ENCODE data around the gene NCDN.
A peak's percentile ranks its signal among the peaks of the same experiment; 100 is the strongest.

NCDN gene

DNA sequence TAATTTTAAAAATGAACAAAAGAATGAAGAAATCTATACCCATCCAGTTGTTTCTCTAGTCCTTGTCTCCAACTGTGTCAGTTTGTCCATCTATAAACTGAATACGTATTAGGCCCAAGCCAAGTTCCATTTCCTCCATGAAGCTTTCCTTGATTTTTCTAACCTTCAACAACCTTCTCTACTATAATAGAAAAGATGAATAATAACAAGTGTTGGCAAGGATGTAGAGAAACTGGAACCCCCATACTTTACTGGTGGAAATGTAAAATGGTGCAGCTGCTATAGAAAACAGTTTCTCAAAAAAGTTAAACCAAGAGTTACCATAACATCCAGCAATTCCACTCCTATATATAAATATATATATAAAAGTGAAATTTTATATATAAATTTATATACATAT is 11.0 kb upstream of the NCDN start:
- in situ Hi-C loops (cut with HindIII; ENCODE audit: low sequenced_read_pairs) = no loop called here
- no peak for TF ChIP-seq CTCF (IDR thresholded peaks at IDR 0.05; ENCODE audit: low read depth, low read length)
- H3K4me3 ChIP-seq (ENCODE audit: low read depth, low read length) = no peak overlapping the region
- no peak for DNase-seq (ENCODE audit: low read depth, low spot score)

GRCh38 chr1:35553851-35554250 is 3.7 kb upstream of the NCDN start:
- no peak overlapping the region for H3K4me3 ChIP-seq (ENCODE audit: low read depth, low read length)
- no peak for DNase-seq (ENCODE audit: low read depth, low spot score)
- TF ChIP-seq CTCF (IDR thresholded peaks at IDR 0.05; ENCODE audit: low read depth, low read length) = no peak
- in situ Hi-C loops (cut with HindIII; ENCODE audit: low sequenced_read_pairs) = no loop called here

- TF ChIP-seq CTCF (IDR thresholded peaks at IDR 0.05; ENCODE audit: low read depth, low read length) = no peak
- H3K4me3 ChIP-seq (ENCODE audit: low read depth, low read length) = no peak overlapping the region
- DNase-seq (ENCODE audit: low read depth, low spot score) = no peak
- in situ Hi-C loops (cut with HindIII; ENCODE audit: low sequenced_read_pairs) = no loop called here
These were observed 3.1 kb upstream of the NCDN start for GRCh38 chr1:35554266-35555211.

DNA sequence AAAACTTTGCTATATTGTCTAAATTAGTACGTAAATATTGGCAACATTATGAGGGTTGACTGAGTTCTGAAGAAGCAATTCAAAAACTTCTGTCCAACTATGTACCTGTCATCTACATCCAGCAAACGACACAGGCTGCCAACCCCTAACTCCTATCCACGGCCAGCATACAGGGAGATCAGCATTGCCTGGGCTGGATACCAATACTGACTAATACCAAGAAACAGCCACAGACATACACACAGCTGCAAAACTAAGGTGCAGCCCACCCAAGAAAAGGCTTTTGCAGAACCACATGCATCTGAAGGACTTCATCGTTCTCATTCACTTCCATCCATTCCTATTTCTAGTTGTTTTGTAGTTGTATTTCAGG is 2.4 kb upstream of the NCDN start:
- TF ChIP-seq CTCF (IDR thresholded peaks at IDR 0.05; ENCODE audit: low read depth, low read length) = no peak
- H3K4me3 ChIP-seq (ENCODE audit: low read depth, low read length) = no peak overlapping the region
- DNase-seq (ENCODE audit: low read depth, low spot score) = no peak
- in situ Hi-C loops (cut with HindIII; ENCODE audit: low sequenced_read_pairs) = no loop called here

DNA sequence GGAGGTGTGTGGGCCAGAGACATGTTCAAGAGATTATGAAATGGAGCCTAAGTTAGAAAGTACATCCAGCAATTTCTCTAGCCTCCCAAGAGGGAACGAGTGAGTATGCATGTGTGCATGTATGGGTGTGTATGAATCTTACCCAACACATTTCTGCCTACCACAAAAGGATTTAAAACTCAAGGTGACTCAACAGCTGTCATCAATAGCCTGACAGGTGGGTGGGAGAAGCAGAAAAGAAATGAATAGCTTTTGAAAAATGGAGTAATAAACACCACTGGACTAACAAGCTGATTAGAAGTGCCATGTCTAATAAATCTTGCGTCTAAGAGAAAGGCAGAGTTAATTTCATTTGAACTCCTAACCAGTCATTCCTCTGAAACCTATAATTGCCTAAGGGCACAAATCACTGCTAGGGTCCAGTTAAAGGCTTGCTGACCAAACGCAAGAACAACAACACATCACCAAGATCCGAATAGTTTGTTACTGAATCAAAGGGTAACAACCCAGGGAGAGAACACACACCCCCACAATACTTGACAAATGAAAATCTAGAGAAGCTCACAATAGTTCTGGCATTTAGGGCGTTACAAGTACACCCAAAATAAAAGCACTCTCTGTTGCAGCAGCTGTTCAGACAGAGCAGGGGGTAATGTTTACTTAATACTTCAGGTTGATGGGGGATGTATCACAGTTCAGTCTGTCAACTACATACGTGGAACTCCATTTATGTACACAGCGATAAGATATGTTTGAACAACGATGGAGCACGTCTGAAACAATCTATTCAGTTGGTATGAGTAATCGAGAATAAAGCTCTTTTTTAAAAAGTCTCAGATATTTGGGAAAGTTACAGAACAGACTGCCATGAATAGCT is 1.8 kb upstream of the NCDN start:
- DNase-seq (ENCODE audit: low read depth, low spot score) = no peak
- peak overlapping the region; percentile 8 for H3K4me3 ChIP-seq (ENCODE audit: low read depth, low read length)
- TF ChIP-seq CTCF (IDR thresholded peaks at IDR 0.05; ENCODE audit: low read depth, low read length) = no peak
- in situ Hi-C loops (cut with HindIII; ENCODE audit: low sequenced_read_pairs) = no loop called here

DNA sequence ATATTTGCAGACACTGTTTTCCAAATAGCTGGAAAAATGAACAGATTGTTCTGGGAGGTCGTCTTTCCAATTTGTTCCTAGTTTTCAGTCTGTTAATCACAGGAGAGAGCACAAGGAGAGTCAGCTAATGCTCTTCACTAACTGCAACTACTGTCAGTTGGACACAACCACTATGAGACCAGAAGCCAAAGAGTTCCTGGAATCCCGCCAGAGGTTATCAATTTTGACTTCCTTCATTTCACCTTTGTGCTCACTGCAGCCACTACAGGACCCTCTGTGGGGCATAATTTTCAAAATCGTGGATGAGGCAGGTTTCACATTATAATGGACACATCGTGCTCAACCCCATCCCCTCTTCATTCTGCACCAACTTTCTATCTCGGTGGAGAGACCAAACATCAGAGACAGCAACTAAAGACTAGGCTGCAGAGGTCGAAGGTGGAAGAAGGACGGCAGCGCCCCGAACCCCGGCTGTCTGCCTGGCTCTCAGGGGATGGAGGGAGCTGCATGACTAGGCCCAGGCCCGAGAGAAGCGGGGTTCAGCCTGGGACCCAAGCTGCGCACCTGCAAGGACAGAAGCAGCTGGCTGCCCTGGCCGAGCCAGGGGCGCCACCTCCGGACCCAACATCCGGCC is 998 bp upstream of the NCDN start:
- TF ChIP-seq CTCF (IDR thresholded peaks at IDR 0.05; ENCODE audit: low read depth, low read length) = no peak
- no peak for DNase-seq (ENCODE audit: low read depth, low spot score)
- peak overlapping the region; percentile 94 for H3K4me3 ChIP-seq (ENCODE audit: low read depth, low read length)
- in situ Hi-C loops (cut with HindIII; ENCODE audit: low sequenced_read_pairs) = no loop called here

Measured in astrocyte of the spinal cord (primary cell).